Astrocyte (in vitro differentiated cells and primary cell): ENCODE data around the gene KMT2C.

Source experiments
- CTCF ChIP-seq: IDR thresholded peaks from 2 replicates; pipeline ENCODE4 v1.5.1; 2011; ENCODE audit warnings: low read depth, mild to moderate bottlenecking, inconsistent platforms, low read length, moderate library complexity; ENCODE audit not compliant: insufficient read depth
- EZH2 ChIP-seq: IDR thresholded peaks from 2 replicates; pipeline ENCODE4 v1.6.1; 2012; ENCODE audit warnings: mild to moderate bottlenecking, low read length, inconsistent platforms; ENCODE audit not compliant: insufficient read depth

- TF ChIP-seq CTCF (no peak), EZH2 (no peak)
Observed at GRCh38 chr7:152435384-152436110, at the start of gene KMT2C.
